ENCODE data around the gene BEST3.
A peak's percentile ranks its signal among the peaks of the same experiment; 100 is the strongest.

DNA sequence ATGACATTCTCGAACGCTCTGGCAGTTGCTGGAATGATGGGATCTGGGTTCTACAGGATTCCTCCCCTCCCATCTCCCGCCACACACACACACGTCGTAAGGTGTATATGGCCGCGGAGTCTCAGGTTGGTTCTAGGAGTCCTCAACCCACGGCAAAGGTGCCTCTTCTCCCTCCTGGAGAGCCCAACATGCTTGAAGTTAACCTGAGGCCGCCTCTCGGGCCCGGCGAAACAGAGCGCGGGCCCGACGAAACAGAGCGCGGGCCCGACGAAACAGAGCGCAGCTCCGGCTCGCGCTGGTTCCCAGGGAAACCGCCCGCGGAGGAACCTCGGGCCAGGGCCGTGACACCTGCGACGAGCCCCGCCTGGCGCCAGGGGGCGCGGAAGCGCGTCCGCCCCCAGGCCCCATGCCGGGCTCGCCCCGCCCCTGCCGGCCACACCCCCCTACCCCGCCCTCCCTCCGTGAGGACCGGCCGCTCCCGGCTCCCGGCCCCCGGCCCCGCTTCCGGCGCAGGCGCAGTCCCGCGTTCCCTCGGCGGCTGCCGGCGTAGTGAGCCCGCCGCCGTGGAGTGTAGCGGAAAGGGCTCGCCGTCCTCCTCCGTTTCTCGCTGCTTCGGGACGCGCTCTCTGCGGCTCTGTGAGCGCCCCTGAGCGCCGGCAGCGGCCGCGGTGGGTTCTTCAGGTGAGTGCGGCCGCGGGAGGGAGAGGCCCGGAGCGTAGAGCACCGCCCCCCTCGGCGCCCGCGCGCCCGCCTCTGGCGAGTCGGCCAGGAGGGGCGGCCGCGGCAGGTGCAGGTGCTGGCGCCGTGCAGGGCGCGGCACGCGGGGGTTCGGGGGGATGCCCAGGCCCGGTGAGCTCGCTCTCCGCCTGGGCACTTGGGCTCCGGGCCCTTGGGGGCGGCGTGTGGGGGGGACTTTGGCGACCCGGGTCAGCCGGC, 39.5 kb upstream of the BEST3 start, which contains the start of gene RAB3IP:
- TF ChIP-seq, protein P1, sequence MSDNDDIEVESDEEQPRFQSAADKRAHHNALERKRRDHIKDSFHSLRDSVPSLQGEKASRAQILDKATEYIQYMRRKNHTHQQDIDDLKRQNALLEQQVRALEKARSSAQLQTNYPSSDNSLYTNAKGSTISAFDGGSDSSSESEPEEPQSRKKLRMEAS (IDR thresholded peaks at IDR 0.05; ENCODE audit: low read depth, low read length), result no peak
- TF ChIP-seq, protein P2, sequence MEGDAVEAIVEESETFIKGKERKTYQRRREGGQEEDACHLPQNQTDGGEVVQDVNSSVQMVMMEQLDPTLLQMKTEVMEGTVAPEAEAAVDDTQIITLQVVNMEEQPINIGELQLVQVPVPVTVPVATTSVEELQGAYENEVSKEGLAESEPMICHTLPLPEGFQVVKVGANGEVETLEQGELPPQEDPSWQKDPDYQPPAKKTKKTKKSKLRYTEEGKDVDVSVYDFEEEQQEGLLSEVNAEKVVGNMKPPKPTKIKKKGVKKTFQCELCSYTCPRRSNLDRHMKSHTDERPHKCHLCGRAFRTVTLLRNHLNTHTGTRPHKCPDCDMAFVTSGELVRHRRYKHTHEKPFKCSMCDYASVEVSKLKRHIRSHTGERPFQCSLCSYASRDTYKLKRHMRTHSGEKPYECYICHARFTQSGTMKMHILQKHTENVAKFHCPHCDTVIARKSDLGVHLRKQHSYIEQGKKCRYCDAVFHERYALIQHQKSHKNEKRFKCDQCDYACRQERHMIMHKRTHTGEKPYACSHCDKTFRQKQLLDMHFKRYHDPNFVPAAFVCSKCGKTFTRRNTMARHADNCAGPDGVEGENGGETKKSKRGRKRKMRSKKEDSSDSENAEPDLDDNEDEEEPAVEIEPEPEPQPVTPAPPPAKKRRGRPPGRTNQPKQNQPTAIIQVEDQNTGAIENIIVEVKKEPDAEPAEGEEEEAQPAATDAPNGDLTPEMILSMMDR (IDR thresholded peaks at IDR 0.05; ENCODE audit: low read depth, low read length), result peak; percentile 52
